Ishikawa (cell line): Measurements from ENCODE around the gene UST.

Experiments used
- CEBPB ChIP-seq: IDR thresholded peaks from 2 replicates; pipeline ENCODE4 v1.6.1; 2012
- CREB1 ChIP-seq: IDR thresholded peaks from 2 replicates; pipeline ENCODE4 v1.6.1; 2012; ENCODE audit warnings: low read depth
- EGR1 ChIP-seq: IDR thresholded peaks from 2 replicates; pipeline ENCODE4 v1.6.1; 2012
- EP300 ChIP-seq: IDR thresholded peaks from 2 replicates; pipeline ENCODE4 v1.6.1; 2012; ENCODE audit warnings: borderline replicate concordance
- FOXM1 ChIP-seq: IDR thresholded peaks from 2 replicates; pipeline ENCODE4 v1.6.1; 2012; ENCODE audit warnings: low read depth, borderline replicate concordance
- NFIC ChIP-seq: IDR thresholded peaks from 2 replicates; pipeline ENCODE4 v1.6.1; 2012
- RAD21 ChIP-seq: IDR thresholded peaks from 2 replicates; pipeline ENCODE4 v1.6.1; 2012; ENCODE audit warnings: low read depth
- REST ChIP-seq: IDR thresholded peaks from 2 replicates; pipeline ENCODE4 v1.6.1; 2012; ENCODE audit warnings: low read depth, mild to moderate bottlenecking
- TAF1 ChIP-seq: IDR thresholded peaks from 2 replicates; pipeline ENCODE4 v1.6.1; 2012; ENCODE audit warnings: low read depth, mild to moderate bottlenecking
- TCF12 ChIP-seq: IDR thresholded peaks from 2 replicates; pipeline ENCODE4 v1.6.1; 2012; ENCODE audit warnings: low read depth
- TEAD4 ChIP-seq: IDR thresholded peaks from 2 replicates; pipeline ENCODE4 v1.6.1; 2012
- USF1 ChIP-seq: IDR thresholded peaks from 2 replicates; pipeline ENCODE4 v1.6.1; 2012
- YY1 ChIP-seq: IDR thresholded peaks from 2 replicates; pipeline ENCODE4 v1.6.1; 2012; ENCODE audit warnings: low read depth
- ZBTB7A ChIP-seq: IDR thresholded peaks from 2 replicates; pipeline ENCODE4 v1.6.1; 2012; ENCODE audit warnings: low read depth
- TF ChIP-seq, protein P1 (sequence below): IDR thresholded peaks from 2 replicates; pipeline ENCODE4 v1.6.1; 2012

Gene UST

DNA sequence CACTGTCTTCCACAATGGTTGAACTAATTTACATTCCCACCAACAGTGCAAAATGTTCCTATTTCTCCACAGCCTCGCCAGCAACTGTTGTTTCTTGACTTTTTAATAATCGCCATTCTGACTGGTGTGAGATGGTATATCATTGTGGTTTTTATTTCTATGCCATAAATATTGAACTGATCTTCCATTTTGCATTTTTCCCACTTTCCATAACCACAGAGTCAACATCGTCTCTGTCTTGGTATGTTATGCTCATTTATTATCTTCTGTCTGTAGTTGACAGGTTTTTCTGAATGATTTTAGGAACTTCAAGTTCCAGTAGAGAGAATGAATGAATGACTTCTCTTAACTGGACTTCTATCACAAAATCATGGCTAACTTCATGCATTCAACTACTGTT is 259.8 kb downstream of the UST start:
- TF ChIP-seq EGR1 (no peak), CREB1 (no peak), TCF12 (no peak), TAF1 (no peak), REST (no peak), NFIC (no peak), TEAD4 (no peak), EP300 (no peak), CEBPB (no peak), RAD21 (no peak), USF1 (no peak), YY1 (no peak), ZBTB7A (no peak), FOXM1 (no peak)
- TF ChIP-seq, protein P1, sequence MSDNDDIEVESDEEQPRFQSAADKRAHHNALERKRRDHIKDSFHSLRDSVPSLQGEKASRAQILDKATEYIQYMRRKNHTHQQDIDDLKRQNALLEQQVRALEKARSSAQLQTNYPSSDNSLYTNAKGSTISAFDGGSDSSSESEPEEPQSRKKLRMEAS: no peak

GRCh38 chr6:149007846-149008245 is 261.0 kb downstream of the UST start:
- TF ChIP-seq NFIC (no peak), FOXM1 (no peak), EP300 (no peak), USF1 (no peak), TAF1 (no peak), EGR1 (no peak), TCF12 (no peak), YY1 (no peak), REST (no peak), CEBPB (no peak), TEAD4 (no peak), RAD21 (no peak), CREB1 (no peak), ZBTB7A (no peak)
- TF ChIP-seq, protein P1: no peak

DNA sequence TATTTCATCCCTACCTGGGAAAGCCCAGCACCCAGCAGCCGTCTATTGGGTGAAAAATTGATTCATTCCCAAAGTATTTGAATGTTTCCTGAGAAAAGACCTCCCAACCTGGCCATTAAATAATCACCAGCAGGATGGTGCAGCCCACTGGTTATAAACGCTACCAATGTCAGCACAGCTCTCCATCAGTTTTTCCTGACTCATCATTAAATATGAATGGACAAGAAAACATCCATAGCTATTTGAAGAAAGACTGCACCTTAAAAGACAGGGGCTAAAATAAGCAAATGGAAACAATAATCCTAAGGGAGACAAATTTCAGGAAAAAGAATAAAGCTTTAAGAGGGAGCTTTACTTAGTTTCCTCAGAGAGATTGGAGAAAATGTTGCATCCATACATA is 261.9 kb downstream of the UST start:
- TF ChIP-seq YY1 (no peak), TAF1 (no peak), REST (no peak), EP300 (no peak), TCF12 (no peak), NFIC (no peak), TEAD4 (no peak), EGR1 (no peak), RAD21 (no peak), FOXM1 (no peak), CEBPB (no peak)

DNA sequence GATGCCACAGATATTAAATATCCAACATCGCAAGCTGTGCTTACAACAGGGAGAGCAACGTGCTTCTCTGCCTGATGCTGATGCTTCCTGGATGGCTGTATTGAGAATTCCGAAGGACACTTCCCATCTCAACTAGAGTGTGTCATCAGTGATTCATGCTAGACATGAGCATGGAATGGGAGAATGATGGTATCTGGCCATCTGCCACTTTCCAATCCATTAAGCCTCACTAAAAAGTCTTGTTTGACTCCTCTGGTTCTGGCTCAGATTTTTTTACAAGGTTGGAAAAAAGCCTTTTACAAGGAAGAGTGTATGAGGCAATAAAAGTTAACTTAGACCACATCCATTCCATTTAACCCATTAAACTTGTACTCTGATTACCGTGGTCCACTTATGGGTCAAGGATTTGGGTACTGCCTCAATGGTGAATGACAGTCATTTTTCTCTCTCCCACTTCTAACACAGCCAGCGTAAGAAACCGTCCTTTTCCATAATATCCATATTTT is 265.3 kb downstream of the UST start:
- TF ChIP-seq FOXM1 (no peak), EGR1 (no peak), CEBPB (no peak), TAF1 (no peak), CREB1 (no peak), REST (no peak), RAD21 (no peak), NFIC (no peak)
- TF ChIP-seq, protein P1: no peak
